Motor neuron (in vitro differentiated cells): ENCODE results near the gene SOAT2. TPM values are rescaled to one million over a fixed set of nuclear protein-coding genes. Genes with fewer than 3 reads are reported as not detected.

Source experiments
- ATAC-seq, 8 experiments: fragments of 200-7000 bp; cut with Tn5 transposase; replicated peaks in 6 of 8; 2 replicates each; pipeline ENCODE4 v1.8.0; 2021; ENCODE audit warnings: mild to moderate bottlenecking in 8 of 8, moderate library complexity in 8 of 8
- H3K27ac ChIP-seq, 2 donors: fragments of 250-450 bp; sonication (Bioruptor Pico); 2 replicates each; pipeline ENCODE4 v1.9.0; 2021; ENCODE audit warnings: antibody characterized with exemption in 2 of 2, mild to moderate bottlenecking in 2 of 2, moderate library complexity in 1 of 2
- H3K4me1 ChIP-seq, 2 donors: fragments of 250-450 bp; sonication (Bioruptor Pico); replicated peaks in 1 of 2; 2 replicates each; pipeline ENCODE4 v1.6.1; 2021; ENCODE audit warnings: antibody characterized with exemption in 2 of 2, mild to moderate bottlenecking in 2 of 2, moderate library complexity in 1 of 2
- H3K4me3 ChIP-seq, 5 donors: fragments of 250-450 bp; sonication (Bioruptor Pico); 2 replicates each; pipeline ENCODE4 v1.9.0; 2021; ENCODE audit warnings: antibody characterized with exemption in 5 of 5, mild to moderate bottlenecking in 5 of 5, moderate library complexity in 4 of 5
- WGBS, 10 experiments: fragments of 450-650 bp; shearing (Covaris generic); methylation state at CpG; one replicate each; pipeline ENCODE4 v1.0.0; 2022; 5-methylcytosine and 5-hydroxymethylcytosine counted together
- in situ Hi-C, 9 experiments: fragments of 400-800 bp; cut with MboI; loops; one replicate each; pipeline ENCODE4 v1.15.0; 2021; ENCODE audit warnings: low sequenced_read_pairs in 9 of 9, low pct_unique_long_range_greater_than_20kb in 2 of 9; ENCODE audit not compliant: unreplicated experiment in 9 of 9
- total RNA-seq, 8 experiments: library from RNA; unstranded; fragments of 300-600 nt; gene quantifications; 2 replicates each; pipeline versions ENCODE4 v1.2.3 to v1.2.4, GENCODE V29; 2022

The SOAT2 gene
- total RNA-seq, 8 experiments from 2014 or later: 1.0 to 1.8 TPM; not detected in 6

GRCh38 chr12:53097207-53097563 lies 6.1 kb upstream of the SOAT2 start:
- H3K4me1 ChIP-seq: peaks cover 2 to 16% of the 10 kb centered on the region in 2 donors
- no peak overlapping the region for H3K27ac ChIP-seq
- in situ Hi-C loops: no loop called here
- H3K4me3 ChIP-seq: peak overlapping the region in 4 of 5 donors; percentile 24 to 37 (median 32)
- 0 to 11% (median 0%) methylated on average over 1 to 4 of the region's 9 CpGs; no CpG with 5 or more reads in 5 of the 10 experiments for WGBS, 10 experiments
- peak in 7 of 8 experiments; percentile 0 to 23 (median 13) for ATAC-seq

- in situ Hi-C loops: no loop called here
- peak; percentile 10 to 84 (median 78) for ATAC-seq
- H3K4me1 ChIP-seq: peaks cover 2 to 16% of the 10 kb centered on the region in 2 donors
- no peak within 1 kb of the TSS for H3K27ac ChIP-seq
- H3K4me3 ChIP-seq: peak within 1 kb of the TSS; percentile 24 to 37 (median 30)
- WGBS, 10 experiments: 0 to 20% methylated on average over 1 to 2 of the region's 51 CpGs; no CpG with 5 or more reads in 8 of the 10 experiments
These were observed 5.5 kb upstream of the SOAT2 start, which contains the start of gene IGFBP6 for GRCh38 chr12:53097564-53098353. TSS of gene IGFBP6 (plus strand) at chr12:53097667. CDS start at chr12:53097718, 51 bp downstream.

- peaks cover 2 to 16% of the 10 kb centered on the region in 2 donors for H3K4me1 ChIP-seq
- no peak overlapping the region for H3K27ac ChIP-seq
- peak in 7 of 8 experiments; percentile 6 to 38 (median 20) for ATAC-seq
- H3K4me3 ChIP-seq: peak overlapping the region in 4 of 5 donors; percentile 26 to 37 (median 32)
- 0 to 60% (median 20%) methylated on average over 1 to 4 of the region's 13 CpGs; no CpG with 5 or more reads in 3 of the 10 experiments for WGBS, 10 experiments
- in situ Hi-C loops: no loop called here
These were observed 4.8 kb upstream of the SOAT2 start for GRCh38 chr12:53098354-53098981.

- 0 to 60% (median 8%) methylated on average over 1 to 6 of the region's 6 CpGs; no CpG with 5 or more reads in 2 of the 10 experiments for WGBS, 10 experiments
- ATAC-seq: peak; percentile 49 to 75 (median 69)
- H3K4me1 ChIP-seq: peaks cover 2 to 16% of the 10 kb centered on the region in 2 donors
- in situ Hi-C loops: no loop called here
- H3K27ac ChIP-seq: no peak overlapping the region
- H3K4me3 ChIP-seq: no peak overlapping the region
These were observed 4.0 kb upstream of the SOAT2 start for GRCh38 chr12:53099071-53099882.

- in situ Hi-C loops: no loop called here
- Histone ChIP-seq H3K4me3 (no peak overlapping the region), H3K4me1 (peaks cover 2 to 16% of the 10 kb centered on the region in 2 donors), H3K27ac (no peak overlapping the region)
- 67 to 100% (median 87%) methylated on average over 1 to 6 of the region's 13 CpGs; no CpG with 5 or more reads in 1 of the 10 experiments for WGBS, 10 experiments
- no peak for ATAC-seq
These were observed 2.7 kb upstream of the SOAT2 start for GRCh38 chr12:53100466-53101151.

GRCh38 chr12:53101266-53101665 lies 2.0 kb upstream of the SOAT2 start:
- H3K27ac ChIP-seq: no peak overlapping the region
- ATAC-seq: peak in 1 of 8 experiments; percentile 2
- H3K4me1 ChIP-seq: peaks cover 2 to 16% of the 10 kb centered on the region in 2 donors
- WGBS, 10 experiments: 0 to 88% (median 80%) methylated on average over 1 to 7 of the region's 7 CpGs; no CpG with 5 or more reads in 1 of the 10 experiments
- in situ Hi-C loops: no loop called here
- H3K4me3 ChIP-seq: no peak overlapping the region

- Histone ChIP-seq H3K4me3 (no peak overlapping the region), H3K4me1 (peaks cover 1 to 13% of the 10 kb centered on the region in 2 donors), H3K27ac (no peak overlapping the region)
- no peak for ATAC-seq
- in situ Hi-C loops: no loop called here
- 85 to 100% (median 100%) methylated on average over 1 to 9 of the region's 12 CpGs; no CpG with 5 or more reads in 5 of the 10 experiments for WGBS, 10 experiments
These were observed 1.1 kb upstream of the SOAT2 start for GRCh38 chr12:53101931-53102781.

GRCh38 chr12:53103860-53104305 lies 597 bp downstream of the SOAT2 start:
- 52 to 60% (median 53%) methylated on average over 1 to 3 of the region's 3 CpGs; no CpG with 5 or more reads in 5 of the 10 experiments for WGBS, 10 experiments
- in situ Hi-C loops: no loop called here
- H3K4me3 ChIP-seq: no peak overlapping the region
- peaks cover 0 to 6% of the 10 kb centered on the region in 2 donors for H3K4me1 ChIP-seq
- no peak overlapping the region for H3K27ac ChIP-seq
- ATAC-seq: no peak

- in situ Hi-C loops: no loop called here
- Histone ChIP-seq H3K4me1 (no peaks in the 10 kb centered on the region), H3K27ac (no peak overlapping the region), H3K4me3 (no peak overlapping the region)
- WGBS, 10 experiments: 50 to 95% (median 84%) methylated on average over 1 to 4 of the region's 8 CpGs; no CpG with 5 or more reads in 3 of the 10 experiments
- no peak for ATAC-seq
These were observed 2.0 kb downstream of the SOAT2 start for GRCh38 chr12:53105256-53105655.

GRCh38 chr12:53105712-53106439 lies 2.6 kb downstream of the SOAT2 start:
- in situ Hi-C loops: no loop called here
- Histone ChIP-seq H3K4me1 (no peaks in the 10 kb centered on the region), H3K27ac (no peak overlapping the region), H3K4me3 (no peak overlapping the region)
- WGBS, 10 experiments: 87 to 100% (median 100%) methylated on average over 1 to 3 of the region's 7 CpGs; no CpG with 5 or more reads in 7 of the 10 experiments
- ATAC-seq: no peak

GRCh38 chr12:53107122-53107521 lies 3.8 kb downstream of the SOAT2 start:
- no peak overlapping the region for H3K27ac ChIP-seq
- in situ Hi-C loops: no loop called here
- WGBS, 10 experiments: 0 to 100% (median 32%) methylated on average over 1 to 7 of the region's 7 CpGs; no CpG with 5 or more reads in 1 of the 10 experiments
- H3K4me1 ChIP-seq: no peaks in the 10 kb centered on the region
- no peak for ATAC-seq
- no peak overlapping the region for H3K4me3 ChIP-seq
